Hematopoietic multipotent progenitor cell treated with erythropoietin and hydrocortisone succinate and interleukin-3 and kit ligand, for 8 days (in vitro differentiated cells): ENCODE results near the gene CSRNP3.

Experiments used
- DNase-seq: peaks from one replicate; pipeline ENCODE4 v3.0.0-alpha.2; 2015

Gene CSRNP3

GRCh38 chr2:165471349-165471950 lies 2.0 kb downstream of the CSRNP3 start:
- DNase-seq = no peak

- no peak for DNase-seq
Measured at GRCh38 chr2:165472922-165473321, 3.4 kb downstream of the CSRNP3 start.

- no peak for DNase-seq
Measured at GRCh38 chr2:165474619-165475276, 5.2 kb downstream of the CSRNP3 start.

- DNase-seq = no peak
Measured at GRCh38 chr2:165475277-165476004, 5.9 kb downstream of the CSRNP3 start.

GRCh38 chr2:165479856-165480255 lies 10.4 kb downstream of the CSRNP3 start:
- DNase-seq = no peak

- no peak for DNase-seq
Measured at GRCh38 chr2:165494573-165494972, 25.1 kb downstream of the CSRNP3 start.

GRCh38 chr2:165497659-165498317 lies 28.3 kb downstream of the CSRNP3 start:
- no peak for DNase-seq

GRCh38 chr2:165499131-165499530 lies 29.6 kb downstream of the CSRNP3 start:
- DNase-seq = no peak

- no peak for DNase-seq
Measured at GRCh38 chr2:165500001-165500400, 30.5 kb downstream of the CSRNP3 start.

GRCh38 chr2:165500816-165501215 lies 31.3 kb downstream of the CSRNP3 start:
- no peak for DNase-seq

GRCh38 chr2:165505514-165505913 lies 36.0 kb downstream of the CSRNP3 start:
- no peak for DNase-seq

GRCh38 chr2:165508927-165509326 lies 39.4 kb downstream of the CSRNP3 start:
- no peak for DNase-seq

- no peak for DNase-seq
Measured at GRCh38 chr2:165513479-165513878, 44.0 kb downstream of the CSRNP3 start.

- no peak for DNase-seq
Measured at GRCh38 chr2:165518611-165519010, 49.1 kb downstream of the CSRNP3 start.

GRCh38 chr2:165522719-165523118 lies 53.2 kb downstream of the CSRNP3 start:
- DNase-seq = no peak

GRCh38 chr2:165524720-165525119 lies 55.2 kb downstream of the CSRNP3 start:
- no peak for DNase-seq

GRCh38 chr2:165528691-165529090 lies 59.2 kb downstream of the CSRNP3 start:
- DNase-seq = no peak

- no peak for DNase-seq
Measured at GRCh38 chr2:165529130-165529529, 59.6 kb downstream of the CSRNP3 start.

GRCh38 chr2:165533331-165533730 lies 63.8 kb downstream of the CSRNP3 start:
- DNase-seq = no peak

GRCh38 chr2:165535471-165535870 lies 66.0 kb downstream of the CSRNP3 start:
- no peak for DNase-seq

GRCh38 chr2:165536851-165537499 lies 67.5 kb downstream of the CSRNP3 start:
- DNase-seq = no peak

GRCh38 chr2:165539985-165540384 lies 70.5 kb downstream of the CSRNP3 start:
- no peak for DNase-seq

- no peak for DNase-seq
Measured at GRCh38 chr2:165544897-165545296, 75.4 kb downstream of the CSRNP3 start.
